Stimulated activated memory B cell treated with anti-CD40 and anti-IgM and Interleukin-4, amounts not matched to agents 10 μg/mL and 1 μg/mL and 100 μg/mL, for 72 hours (primary cell): Measurements from ENCODE around the gene VRK1.

ENCODE experiments used
- ATAC-seq: fragments of 150-1000 bp; cut with Tn5 transposase; 2 replicates; pipeline ENCODE4 v1.10.0; 2021
- H3K27ac Mint-ChIP-seq: one replicate; pipeline ENCODE4 v1.8.0; 2022; ENCODE audit warnings: mild to moderate bottlenecking, mixed read lengths
- H3K27me3 Mint-ChIP-seq: one replicate; pipeline ENCODE4 v1.8.0; 2022; ENCODE audit warnings: mixed read lengths
- H3K36me3 Mint-ChIP-seq: one replicate; pipeline ENCODE4 v1.8.0; 2022; ENCODE audit warnings: mixed read lengths
- H3K4me1 Mint-ChIP-seq: one replicate; pipeline ENCODE4 v1.8.0; 2022; ENCODE audit warnings: mixed read lengths
- H3K4me3 Mint-ChIP-seq: one replicate; pipeline ENCODE4 v1.8.0; 2022; ENCODE audit warnings: mild to moderate bottlenecking, moderate library complexity, mixed read lengths
- H3K9me3 Mint-ChIP-seq: one replicate; pipeline ENCODE4 v1.8.0; 2022; ENCODE audit warnings: mixed read lengths

Gene VRK1

GRCh38 chr14:96776791-96777190 lies 20.4 kb upstream of the VRK1 start:
- Mint-ChIP-seq H3K27me3 (peaks cover 32% of the 10 kb centered on the region), H3K4me1 (no peaks in the 10 kb centered on the region), H3K4me3 (no peak overlapping the region), H3K27ac (no peak overlapping the region), H3K9me3 (no peaks in the 10 kb centered on the region), H3K36me3 (no peaks in the 10 kb centered on the region)
- no peak for ATAC-seq

DNA sequence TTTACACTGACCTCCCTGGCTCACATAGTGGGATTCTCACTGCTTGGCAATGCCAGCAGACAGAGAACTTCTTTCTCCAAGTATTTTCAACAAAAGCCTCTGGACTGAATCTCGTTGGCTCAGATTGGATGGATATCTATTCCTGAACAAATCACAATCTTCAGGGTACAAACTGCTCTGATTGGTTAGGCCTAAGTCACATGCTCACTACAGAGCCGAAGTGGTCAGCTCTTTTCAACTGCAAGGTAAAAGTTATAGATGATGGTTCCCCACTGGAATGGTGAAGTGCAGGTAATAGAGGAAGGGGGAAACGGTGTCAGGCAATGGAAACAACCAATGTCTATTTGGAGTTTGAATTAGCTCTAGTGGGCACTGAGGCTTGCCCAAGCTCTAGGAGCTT lies 16.7 kb upstream of the VRK1 start:
- H3K27me3 Mint-ChIP-seq, result peaks cover 16% of the 10 kb centered on the region
- H3K4me3 Mint-ChIP-seq, result no peak overlapping the region
- H3K4me1 Mint-ChIP-seq, result no peaks in the 10 kb centered on the region
- H3K36me3 Mint-ChIP-seq, result no peaks in the 10 kb centered on the region
- no peaks in the 10 kb centered on the region for H3K9me3 Mint-ChIP-seq
- no peak overlapping the region for H3K27ac Mint-ChIP-seq
- ATAC-seq, result no peak

- H3K36me3 Mint-ChIP-seq, result no peaks in the 10 kb centered on the region
These were observed 15.8 kb upstream of the VRK1 start for GRCh38 chr14:96781371-96781770.

GRCh38 chr14:96782436-96782835 lies 14.7 kb upstream of the VRK1 start:
- no peaks in the 10 kb centered on the region for H3K36me3 Mint-ChIP-seq
- H3K27me3 Mint-ChIP-seq, result peaks cover 26% of the 10 kb centered on the region
- ATAC-seq, result no peak
- H3K4me1 Mint-ChIP-seq, result no peaks in the 10 kb centered on the region
- no peaks in the 10 kb centered on the region for H3K9me3 Mint-ChIP-seq
- H3K27ac Mint-ChIP-seq, result no peak overlapping the region
- no peak overlapping the region for H3K4me3 Mint-ChIP-seq

More at GRCh38 chr14:96781371-96781770, 15.8 kb upstream of the VRK1 start:
- ATAC-seq, result no peak
- H3K27me3 Mint-ChIP-seq, result peaks cover 25% of the 10 kb centered on the region
- no peaks in the 10 kb centered on the region for H3K9me3 Mint-ChIP-seq
- no peak overlapping the region for H3K27ac Mint-ChIP-seq
- no peaks in the 10 kb centered on the region for H3K4me1 Mint-ChIP-seq
- H3K4me3 Mint-ChIP-seq, result no peak overlapping the region

DNA sequence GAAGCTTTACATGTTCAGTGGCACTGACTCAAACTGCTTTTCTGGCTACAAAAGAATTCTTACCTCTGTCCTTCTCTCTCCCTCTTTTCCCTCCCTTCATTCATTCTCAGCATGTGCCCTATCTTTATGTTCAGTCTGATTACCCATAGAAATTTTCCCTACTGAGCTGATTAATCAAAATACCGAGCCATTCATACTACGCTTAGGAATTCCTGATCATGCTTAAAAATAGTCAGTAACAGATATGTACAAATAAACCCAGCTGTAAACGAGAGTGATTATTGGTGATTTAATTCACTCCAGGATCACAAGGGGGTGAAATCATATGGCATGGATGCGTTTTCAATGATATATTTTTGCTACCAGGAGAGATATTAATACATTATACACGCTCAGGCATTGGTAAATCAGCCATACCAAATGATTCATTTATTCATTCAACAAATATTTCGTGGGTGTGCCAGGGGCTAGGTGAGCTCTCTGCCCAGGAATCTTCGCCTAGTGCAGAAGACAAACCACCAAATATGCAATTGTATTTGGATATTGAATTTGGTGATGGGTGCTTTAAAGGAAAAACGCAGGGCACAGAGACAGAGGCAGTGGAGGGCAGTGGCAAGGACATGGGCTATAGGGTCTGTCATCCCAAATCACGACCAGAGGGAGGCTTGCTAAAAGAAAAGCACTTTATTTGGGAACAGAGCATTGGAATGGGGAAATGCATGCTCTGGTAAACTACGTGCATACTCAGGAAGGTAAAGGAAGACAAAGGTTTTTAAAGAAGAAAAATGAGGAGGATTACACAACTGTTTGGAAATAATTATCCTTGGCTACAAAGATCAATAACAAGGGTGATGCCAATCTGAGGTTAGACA lies 13.9 kb upstream of the VRK1 start:
- Mint-ChIP-seq H3K4me1 (no peaks in the 10 kb centered on the region), H3K4me3 (no peak overlapping the region), H3K9me3 (no peaks in the 10 kb centered on the region), H3K27ac (no peak overlapping the region), H3K36me3 (no peaks in the 10 kb centered on the region), H3K27me3 (peaks cover 18% of the 10 kb centered on the region)
- no peak for ATAC-seq

DNA sequence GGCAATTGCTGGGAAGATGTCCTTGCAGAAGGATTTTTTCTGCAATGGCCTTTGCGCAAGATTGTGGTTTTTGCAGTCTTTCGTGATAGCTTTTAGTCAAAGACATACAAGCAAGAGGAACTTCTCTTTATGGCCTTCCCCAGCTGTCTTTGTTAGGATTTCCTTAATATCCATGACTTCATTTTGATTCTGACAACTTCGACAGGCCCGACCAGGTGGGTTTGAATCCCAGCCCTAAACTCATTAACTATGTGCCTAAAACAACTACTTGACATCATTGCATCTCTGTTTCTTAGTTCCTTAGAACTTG lies 13.3 kb upstream of the VRK1 start:
- no peak for ATAC-seq
- Mint-ChIP-seq H3K4me3 (no peak overlapping the region), H3K4me1 (no peaks in the 10 kb centered on the region), H3K9me3 (no peaks in the 10 kb centered on the region), H3K27me3 (peaks cover 14% of the 10 kb centered on the region), H3K27ac (no peak overlapping the region), H3K36me3 (no peaks in the 10 kb centered on the region)

DNA sequence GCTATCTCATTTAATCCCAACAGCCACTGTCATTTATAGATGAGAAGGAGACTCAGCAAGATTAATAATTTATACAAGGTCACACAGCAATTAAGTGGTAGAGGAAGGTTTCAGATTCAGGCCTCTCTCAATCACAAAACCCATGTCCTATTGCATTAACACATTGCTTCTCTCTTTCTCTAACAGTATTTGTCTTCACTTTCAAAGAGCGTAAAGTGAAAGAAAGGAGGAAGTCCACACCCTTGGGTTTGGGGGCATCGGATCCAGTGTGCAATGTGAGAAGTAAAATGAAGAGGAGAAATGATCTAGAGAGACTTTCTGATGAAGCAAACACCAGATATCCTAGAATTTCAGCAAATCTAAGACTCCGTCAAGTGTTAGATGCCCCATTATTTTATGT lies 7.0 kb upstream of the VRK1 start:
- Mint-ChIP-seq H3K9me3 (no peaks in the 10 kb centered on the region), H3K27ac (no peak overlapping the region), H3K4me1 (no peaks in the 10 kb centered on the region), H3K36me3 (no peaks in the 10 kb centered on the region), H3K4me3 (no peak overlapping the region), H3K27me3 (peaks cover 13% of the 10 kb centered on the region)
- ATAC-seq, result no peak

- H3K27ac Mint-ChIP-seq, result no peak overlapping the region
- H3K27me3 Mint-ChIP-seq, result peaks cover 8% of the 10 kb centered on the region
- H3K9me3 Mint-ChIP-seq, result no peaks in the 10 kb centered on the region
- no peak for ATAC-seq
- H3K4me1 Mint-ChIP-seq, result no peaks in the 10 kb centered on the region
- no peaks in the 10 kb centered on the region for H3K36me3 Mint-ChIP-seq
- no peak overlapping the region for H3K4me3 Mint-ChIP-seq
These were observed 6.5 kb upstream of the VRK1 start for GRCh38 chr14:96790706-96791105.

- Mint-ChIP-seq H3K9me3 (no peaks in the 10 kb centered on the region), H3K4me3 (no peak overlapping the region), H3K4me1 (no peaks in the 10 kb centered on the region), H3K27ac (no peak overlapping the region), H3K27me3 (no peaks in the 10 kb centered on the region), H3K36me3 (no peaks in the 10 kb centered on the region)
- no peak for ATAC-seq
These were observed 5.2 kb upstream of the VRK1 start for GRCh38 chr14:96792003-96792402.

DNA sequence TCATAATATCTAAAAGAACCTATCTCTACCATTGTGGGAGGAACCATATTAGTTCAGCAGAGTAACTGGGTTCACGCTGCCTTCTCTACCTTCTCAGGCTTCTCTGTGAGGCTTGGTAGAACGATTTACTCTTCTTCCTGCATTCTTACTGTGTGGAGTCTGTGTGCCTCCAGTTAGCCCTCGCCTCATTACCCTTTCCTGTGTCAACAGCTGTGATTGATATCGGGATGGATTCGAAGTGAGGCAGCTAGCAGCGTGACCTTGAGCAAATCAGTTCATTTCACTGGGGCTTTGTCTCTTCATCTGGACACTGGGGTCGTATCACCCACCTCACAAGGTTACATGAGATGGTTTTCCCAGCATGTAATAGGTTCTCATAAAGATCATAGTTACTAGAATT lies 4.6 kb upstream of the VRK1 start:
- H3K27me3 Mint-ChIP-seq, result no peaks in the 10 kb centered on the region
- H3K4me3 Mint-ChIP-seq, result no peak overlapping the region
- no peak overlapping the region for H3K27ac Mint-ChIP-seq
- no peaks in the 10 kb centered on the region for H3K36me3 Mint-ChIP-seq
- ATAC-seq, result no peak
- H3K4me1 Mint-ChIP-seq, result no peaks in the 10 kb centered on the region
- H3K9me3 Mint-ChIP-seq, result no peaks in the 10 kb centered on the region

DNA sequence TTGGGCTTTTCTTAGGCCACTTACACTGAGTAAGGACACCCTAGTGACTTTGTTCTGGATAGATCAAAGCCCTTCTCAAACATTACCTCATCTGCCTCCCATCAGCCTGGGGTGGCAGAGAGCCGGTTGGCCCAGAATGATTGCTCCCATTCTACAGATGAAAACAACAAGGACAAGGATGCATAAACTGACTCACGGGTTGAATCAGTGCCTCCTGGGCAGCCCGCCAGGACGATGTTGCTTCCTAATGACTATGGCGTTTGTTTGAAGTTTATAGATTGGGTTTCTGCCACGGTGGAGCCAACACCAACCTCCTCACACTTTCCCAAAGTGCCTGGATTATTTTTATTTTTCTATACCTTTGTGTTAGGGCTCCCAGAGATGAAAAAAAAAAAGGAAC lies 3.6 kb upstream of the VRK1 start:
- H3K36me3 Mint-ChIP-seq, result no peaks in the 10 kb centered on the region
- no peak overlapping the region for H3K27ac Mint-ChIP-seq
- H3K4me3 Mint-ChIP-seq, result no peak overlapping the region
- no peaks in the 10 kb centered on the region for H3K9me3 Mint-ChIP-seq
- H3K27me3 Mint-ChIP-seq, result no peaks in the 10 kb centered on the region
- ATAC-seq, result no peak
- peaks cover 8% of the 10 kb centered on the region for H3K4me1 Mint-ChIP-seq

DNA sequence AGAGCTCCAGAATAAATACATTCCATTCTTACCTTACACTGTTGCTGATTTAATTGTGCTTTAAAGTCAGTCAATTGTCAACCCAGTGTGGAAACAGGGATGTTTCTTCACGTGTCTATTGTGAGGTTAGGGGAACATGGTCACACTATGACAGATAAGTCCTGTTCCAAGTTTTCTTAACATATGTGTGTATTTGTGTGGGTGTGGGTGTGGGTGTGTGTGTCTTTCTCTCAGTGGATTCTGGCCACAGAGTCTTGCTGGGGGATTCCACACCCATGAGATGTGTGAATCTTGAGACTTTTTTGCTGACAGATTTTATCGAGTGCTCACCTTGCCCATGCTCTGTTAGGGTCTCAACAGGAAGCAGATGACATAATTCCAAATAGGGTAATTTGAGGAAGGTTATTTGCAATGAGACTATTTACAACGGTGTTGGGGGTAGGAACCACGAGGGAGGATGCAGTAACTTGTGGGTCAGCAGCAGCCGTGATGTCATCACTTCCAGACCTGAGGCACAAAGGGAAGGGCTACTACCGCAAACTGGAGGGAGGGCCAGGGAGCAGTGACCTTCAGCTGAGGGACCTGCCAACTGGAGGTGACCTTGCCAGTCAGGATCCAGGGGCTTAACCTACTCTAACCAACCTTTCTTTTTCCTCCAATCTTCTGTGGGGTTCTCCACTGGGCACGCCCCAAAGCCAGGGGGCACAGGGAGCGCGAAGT lies 1.9 kb upstream of the VRK1 start:
- Mint-ChIP-seq H3K9me3 (no peaks in the 10 kb centered on the region), H3K27me3 (no peaks in the 10 kb centered on the region), H3K36me3 (no peaks in the 10 kb centered on the region), H3K27ac (no peak overlapping the region), H3K4me3 (no peak overlapping the region), H3K4me1 (peaks cover 12% of the 10 kb centered on the region)
- no peak for ATAC-seq

DNA sequence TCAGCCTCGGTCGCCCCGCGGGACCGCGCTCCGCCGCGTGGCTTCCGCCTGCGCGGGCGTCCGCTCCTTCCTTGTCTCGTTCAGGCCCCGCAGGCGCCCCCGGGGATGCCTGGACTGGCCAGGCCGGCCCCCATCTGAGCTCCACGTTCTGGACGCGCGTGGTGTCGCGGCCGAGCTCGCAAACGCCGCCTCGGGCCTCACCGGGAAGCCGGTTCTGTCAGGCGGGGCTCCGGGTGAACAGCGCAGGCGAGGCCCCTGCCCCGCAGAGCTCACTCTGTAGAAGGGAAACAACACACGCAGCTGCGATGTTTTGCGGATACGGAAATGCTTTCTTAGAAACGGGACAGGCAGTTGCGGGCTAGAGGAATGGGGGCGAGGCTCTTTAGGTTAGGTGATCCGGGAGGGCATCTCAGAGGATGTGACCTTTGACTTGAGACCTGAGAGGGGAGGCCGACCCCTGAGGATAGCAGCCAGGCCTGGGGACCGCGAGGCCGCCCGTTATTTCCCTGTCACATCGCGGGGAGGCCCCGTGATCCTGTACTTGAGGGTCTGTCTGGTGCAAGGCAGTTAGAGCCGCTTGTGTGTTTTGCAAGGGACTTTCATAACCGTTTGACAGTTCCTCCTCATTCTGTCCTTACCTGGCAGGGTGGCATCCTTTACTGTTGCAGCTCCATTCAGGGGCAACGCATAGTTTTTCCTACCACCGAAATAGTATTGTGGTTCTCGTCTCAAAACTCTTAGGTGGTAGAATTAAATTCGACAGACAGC lies 584 bp downstream of the VRK1 start:
- H3K4me3 Mint-ChIP-seq, result peak overlapping the region; percentile 92
- H3K27ac Mint-ChIP-seq, result peak overlapping the region; percentile 90
- no peaks in the 10 kb centered on the region for H3K36me3 Mint-ChIP-seq

DNA sequence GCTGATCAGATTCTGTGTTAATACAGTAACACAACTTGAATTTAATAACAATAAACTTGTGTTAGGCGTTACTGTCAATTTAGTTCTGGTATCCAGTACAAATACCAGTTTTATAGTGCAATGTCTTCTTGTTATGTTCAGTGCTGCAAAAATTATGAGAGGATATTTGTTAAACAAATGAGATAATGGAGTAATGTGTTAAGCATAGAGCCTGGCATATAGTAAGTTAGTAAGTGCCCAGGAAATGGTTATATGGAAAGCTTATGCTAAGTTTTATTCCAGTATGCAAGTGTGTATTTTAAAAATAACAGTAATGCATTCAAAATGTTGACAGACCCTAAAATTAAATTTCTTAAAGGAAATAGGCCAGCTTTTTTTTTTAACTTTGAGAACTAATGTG lies 1.8 kb downstream of the VRK1 start:
- ATAC-seq, result no peak
- Mint-ChIP-seq H3K36me3 (no peaks in the 10 kb centered on the region), H3K4me3 (no peak overlapping the region), H3K27ac (no peak overlapping the region), H3K9me3 (no peaks in the 10 kb centered on the region), H3K27me3 (no peaks in the 10 kb centered on the region), H3K4me1 (peaks cover 18% of the 10 kb centered on the region)

More for the DNA sequence above, 584 bp downstream of the VRK1 start:
- Mint-ChIP-seq H3K9me3 (no peaks in the 10 kb centered on the region), H3K27me3 (no peaks in the 10 kb centered on the region), H3K4me1 (peaks cover 12% of the 10 kb centered on the region)
- ATAC-seq, result peak; percentile 47

- Mint-ChIP-seq H3K36me3 (no peaks in the 10 kb centered on the region), H3K9me3 (no peaks in the 10 kb centered on the region), H3K27me3 (no peaks in the 10 kb centered on the region), H3K27ac (no peak overlapping the region), H3K4me1 (peaks cover 25% of the 10 kb centered on the region), H3K4me3 (no peak overlapping the region)
- no peak for ATAC-seq
These were observed 2.4 kb downstream of the VRK1 start for GRCh38 chr14:96799489-96800054.
